Fibroblast of villous mesenchyme (primary cell): ENCODE measurements around the gene CCSER2. TPM values are rescaled to one million over a fixed set of nuclear protein-coding genes. Genes with fewer than 3 reads are reported as not detected.
"Not testable (repeated sequence)": the region's sequence is repeated elsewhere in the genome, so short reads cannot be mapped to it uniquely, and the experiment has no call there.

Experiments used
- DNase-seq: peaks from one replicate; pipeline ENCODE4 v3.0.0-alpha.2; 2010; ENCODE audit warnings: low read depth
- H3K4me3 ChIP-seq: 2 replicates; pipeline ENCODE4 v1.5.1; 2011; ENCODE audit warnings: low read depth, mild to moderate bottlenecking, low read length
- total RNA-seq: library from RNA; depleted of rRNA; stranded (reverse); fragments of >200 nt; gene quantifications from 2 replicates; pipeline ENCODE4 v1.2.3, GENCODE V29; 2012
- TF ChIP-seq, protein P1 (sequence below): IDR thresholded peaks from 2 replicates; pipeline ENCODE4 v1.5.1; 2012; ENCODE audit warnings: low read depth, mild to moderate bottlenecking, low read length; ENCODE audit not compliant: insufficient read depth

The CCSER2 gene
- total RNA-seq, 1 donor: 48.4 TPM

DNA sequence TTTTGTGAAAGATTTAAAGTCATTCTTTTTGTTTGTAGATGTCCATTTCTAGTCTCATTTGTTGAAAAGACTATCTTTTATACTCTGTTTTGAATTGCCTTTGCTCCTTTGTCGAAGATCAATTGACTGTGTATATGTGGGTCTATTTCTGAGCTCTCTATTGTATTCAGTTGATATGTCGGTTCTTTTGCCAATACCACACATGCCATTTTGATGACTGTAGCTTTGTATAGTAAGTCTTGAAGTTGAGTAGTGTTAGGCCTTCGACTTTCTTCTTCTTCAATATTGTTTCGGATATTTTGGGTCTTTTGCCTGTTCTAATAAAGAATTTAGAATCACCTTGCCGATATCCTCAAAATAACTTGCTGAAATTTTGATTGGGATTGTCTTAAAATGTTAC is 104.5 kb downstream of the CCSER2 start:
- no peak for DNase-seq
- TF ChIP-seq, protein P1, sequence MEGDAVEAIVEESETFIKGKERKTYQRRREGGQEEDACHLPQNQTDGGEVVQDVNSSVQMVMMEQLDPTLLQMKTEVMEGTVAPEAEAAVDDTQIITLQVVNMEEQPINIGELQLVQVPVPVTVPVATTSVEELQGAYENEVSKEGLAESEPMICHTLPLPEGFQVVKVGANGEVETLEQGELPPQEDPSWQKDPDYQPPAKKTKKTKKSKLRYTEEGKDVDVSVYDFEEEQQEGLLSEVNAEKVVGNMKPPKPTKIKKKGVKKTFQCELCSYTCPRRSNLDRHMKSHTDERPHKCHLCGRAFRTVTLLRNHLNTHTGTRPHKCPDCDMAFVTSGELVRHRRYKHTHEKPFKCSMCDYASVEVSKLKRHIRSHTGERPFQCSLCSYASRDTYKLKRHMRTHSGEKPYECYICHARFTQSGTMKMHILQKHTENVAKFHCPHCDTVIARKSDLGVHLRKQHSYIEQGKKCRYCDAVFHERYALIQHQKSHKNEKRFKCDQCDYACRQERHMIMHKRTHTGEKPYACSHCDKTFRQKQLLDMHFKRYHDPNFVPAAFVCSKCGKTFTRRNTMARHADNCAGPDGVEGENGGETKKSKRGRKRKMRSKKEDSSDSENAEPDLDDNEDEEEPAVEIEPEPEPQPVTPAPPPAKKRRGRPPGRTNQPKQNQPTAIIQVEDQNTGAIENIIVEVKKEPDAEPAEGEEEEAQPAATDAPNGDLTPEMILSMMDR: no peak
- H3K4me3 ChIP-seq: no peak overlapping the region

DNA sequence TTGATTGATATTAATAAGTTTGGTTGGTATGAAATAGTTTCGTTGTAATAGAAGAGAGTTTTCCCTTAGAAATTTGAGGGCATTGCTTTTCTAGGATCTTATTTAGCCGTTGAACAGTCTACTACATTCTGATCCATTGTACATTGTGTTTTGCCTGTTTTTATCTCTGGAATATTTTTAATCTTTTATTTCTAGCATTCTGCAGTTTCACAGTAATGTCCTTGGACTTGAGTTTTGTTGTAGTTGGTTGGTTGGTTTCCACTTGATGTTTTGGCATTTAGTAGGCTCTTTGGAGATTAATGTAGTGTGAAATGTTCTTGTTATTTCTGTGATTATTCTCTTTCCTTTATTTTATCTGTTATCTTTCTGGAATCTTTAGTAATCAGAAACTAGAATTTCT is 112.4 kb downstream of the CCSER2 start:
- TF ChIP-seq, protein P1: no peak
- DNase-seq: no peak
- no peak overlapping the region for H3K4me3 ChIP-seq

DNA sequence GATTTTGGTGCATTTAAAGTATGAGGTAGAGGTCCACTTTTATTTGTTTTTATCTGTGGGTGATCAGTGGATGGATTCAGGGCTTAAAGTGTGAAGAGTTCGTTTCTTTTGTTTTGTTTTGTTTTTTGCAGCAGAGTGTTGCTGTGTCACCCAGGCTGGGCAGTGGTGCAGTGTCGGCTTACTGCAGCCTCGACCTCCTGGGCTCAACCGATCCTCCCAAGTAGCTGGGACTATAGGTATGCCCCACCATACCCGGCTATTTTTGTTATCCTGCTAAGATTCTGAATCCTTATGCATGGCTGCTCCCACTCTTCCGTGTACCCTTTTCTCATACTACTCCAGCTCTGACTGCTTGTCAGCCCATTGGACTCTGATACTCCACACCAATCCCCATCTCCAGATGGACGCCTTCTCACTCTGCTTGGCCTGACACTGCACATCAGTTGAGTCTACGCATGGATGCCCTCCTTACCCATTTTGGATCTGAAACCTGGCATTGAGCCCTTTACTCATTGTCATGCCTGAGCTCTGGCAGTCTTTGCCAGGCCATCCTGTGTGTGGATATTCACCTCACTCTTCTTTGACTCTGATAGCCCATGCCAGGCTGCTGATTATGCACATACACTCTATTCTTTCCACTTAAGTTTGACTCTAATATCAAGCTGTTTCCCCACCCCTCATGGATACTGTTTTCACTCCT is 119.5 kb downstream of the CCSER2 start:
- DNase-seq: no peak
- TF ChIP-seq, protein P1: no peak
- H3K4me3 ChIP-seq: no peak overlapping the region

DNA sequence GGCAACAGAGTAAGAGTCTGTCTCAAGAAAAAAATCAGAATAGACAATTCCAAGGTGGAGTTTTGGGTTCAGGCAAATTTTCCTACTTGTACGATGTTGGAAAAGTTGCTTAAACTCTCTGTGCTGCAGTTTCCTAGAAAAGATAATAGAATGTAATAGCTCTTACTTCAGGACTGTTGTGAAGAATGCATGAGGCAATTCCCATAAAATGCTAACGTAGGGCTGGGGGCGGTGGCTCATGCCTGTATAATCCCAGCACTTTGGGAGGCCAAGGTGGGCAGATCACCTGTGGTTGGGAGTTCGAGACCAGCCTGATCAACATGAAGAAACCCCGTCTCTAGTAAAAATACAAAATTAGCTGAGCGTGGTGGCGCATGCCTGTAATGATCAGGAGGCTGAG is 121.0 kb downstream of the CCSER2 start:
- DNase-seq: not testable (repeated sequence)

DNA sequence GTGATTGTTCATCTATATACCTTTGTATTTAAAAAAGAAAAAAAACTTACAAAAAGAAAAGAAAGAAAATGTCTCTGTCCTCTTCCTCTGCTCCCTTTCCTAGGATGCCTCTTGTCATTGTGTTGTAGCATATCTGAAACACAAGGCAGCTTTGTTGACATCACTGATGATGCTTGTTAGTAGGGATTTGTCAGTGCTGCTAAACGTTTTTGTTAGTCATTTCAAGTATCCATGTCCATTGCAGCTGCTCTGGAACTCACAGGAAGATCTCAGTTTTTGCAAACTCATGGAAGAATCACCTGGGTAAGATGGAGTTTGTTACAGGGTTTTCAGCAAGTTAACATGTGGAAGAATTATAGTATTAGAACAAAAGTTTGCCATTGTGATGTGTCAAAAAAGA is 123.6 kb downstream of the CCSER2 start:
- TF ChIP-seq, protein P1: no peak
- peak; percentile 13 for DNase-seq
- H3K4me3 ChIP-seq: no peak overlapping the region

More for the DNA sequence above, 121.0 kb downstream of the CCSER2 start:
- not testable (repeated sequence) for H3K4me3 ChIP-seq

DNA sequence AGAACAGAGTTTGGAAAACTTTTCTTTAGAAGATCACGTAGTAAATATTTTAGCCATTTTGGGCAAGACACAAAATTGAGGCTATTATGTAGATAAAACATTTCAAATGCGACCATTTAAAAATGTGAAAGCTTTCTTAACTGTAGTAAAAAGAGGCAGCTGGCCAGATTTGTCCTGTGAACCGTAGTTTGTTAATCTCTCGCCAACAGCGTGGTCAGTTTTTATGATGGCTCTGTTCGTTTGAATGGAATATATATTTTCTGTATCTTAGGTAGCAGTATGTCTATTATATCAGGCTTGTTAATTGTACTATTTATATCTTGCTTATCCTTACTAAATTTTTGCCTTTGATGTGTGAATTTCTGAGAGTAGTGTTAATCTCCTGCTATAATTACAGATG is 124.9 kb downstream of the CCSER2 start:
- no peak overlapping the region for H3K4me3 ChIP-seq
- TF ChIP-seq, protein P1: no peak
- no peak for DNase-seq

DNA sequence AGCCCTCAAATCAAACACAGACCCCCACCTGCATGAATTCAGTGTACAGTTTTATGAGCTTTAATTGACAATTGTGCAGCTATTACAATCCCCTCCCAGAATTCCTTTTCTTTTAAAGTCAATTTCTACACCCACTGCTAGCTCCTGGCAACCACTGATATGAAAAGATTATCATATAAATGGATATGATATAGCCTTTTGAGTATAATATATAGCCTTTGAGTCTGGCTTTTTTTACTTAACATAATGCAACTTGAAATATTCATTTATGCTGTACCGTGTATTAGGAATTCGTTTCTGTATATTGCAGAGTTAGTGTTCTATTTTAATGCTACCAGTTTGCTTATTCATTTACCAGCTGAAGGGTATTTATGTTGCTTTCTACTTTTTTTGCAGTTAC is 127.7 kb downstream of the CCSER2 start:
- H3K4me3 ChIP-seq: no peak overlapping the region
- TF ChIP-seq, protein P1: no peak
- DNase-seq: no peak
